ENCODE data around the gene TMEM164. TPM values are rescaled to one million over a fixed set of nuclear protein-coding genes. Genes with fewer than 3 reads are reported as not detected.
"Not testable (repeated sequence)": the region's sequence is repeated elsewhere in the genome, so short reads cannot be mapped to it uniquely, and the experiment has no call there.

Gene TMEM164
- total and polyA plus RNA-seq, 2 donors (not counting 1 experiment from before 2014, with no cell fraction given) = 5.7 to 10.2 TPM

DNA sequence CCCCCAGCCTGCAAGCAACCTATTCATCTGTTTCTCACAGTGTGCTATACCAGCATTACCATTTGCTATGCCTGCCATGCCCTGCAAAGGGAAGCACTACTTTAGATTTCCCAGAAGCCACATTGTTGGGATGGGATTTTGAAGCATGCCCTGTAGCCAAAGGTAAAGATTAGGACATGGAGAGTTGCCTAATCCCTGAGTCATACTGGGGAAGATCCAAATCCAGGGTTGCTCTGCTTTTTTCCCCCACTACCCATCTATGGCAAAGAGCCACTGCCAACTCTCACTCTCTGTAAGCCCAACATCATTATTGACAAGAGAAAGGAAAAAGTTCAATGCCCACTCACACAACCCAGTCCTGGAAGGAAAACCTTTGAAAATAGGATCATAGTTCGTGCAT is 36.7 kb upstream of the TMEM164 start:
- no peak overlapping the region for H3K4me2 ChIP-seq (ENCODE audit: extremely low read depth, insufficient read depth, low read length)
- H4K20me1 ChIP-seq (ENCODE audit: control insufficient read depth, extremely low read depth, insufficient read depth, low read length) = no peaks in the 10 kb centered on the region
- no peak overlapping the region for H3K27ac ChIP-seq (ENCODE audit: insufficient read depth, low read length)
- no peaks in the 10 kb centered on the region for H3K27me3 ChIP-seq (ENCODE audit: control insufficient read depth, insufficient read depth, low read length)
- H3K9ac ChIP-seq (ENCODE audit: insufficient read depth, low read length) = no peak overlapping the region
- no peaks in the 10 kb centered on the region for H3K36me3 ChIP-seq (ENCODE audit: control insufficient read depth, insufficient read depth, low read length)
- H2AFZ ChIP-seq (ENCODE audit: low read length) = no peak overlapping the region
- peak in 1 of 2 donors; percentile 24 for DNase-seq (ENCODE audit: low read depth in 2 of 2)
- no peaks in the 10 kb centered on the region for H3K9me3 ChIP-seq (ENCODE audit: control insufficient read depth, insufficient read depth, low read depth, low read length)
- H3K4me1 ChIP-seq (ENCODE audit: control insufficient read depth, extremely low read depth, insufficient read depth, low read length) = no peaks in the 10 kb centered on the region
- no peak for TF ChIP-seq EZH2 (IDR thresholded peaks at IDR 0.05; ENCODE audit: low read length, missing control alignments)
- TF ChIP-seq, protein P1, sequence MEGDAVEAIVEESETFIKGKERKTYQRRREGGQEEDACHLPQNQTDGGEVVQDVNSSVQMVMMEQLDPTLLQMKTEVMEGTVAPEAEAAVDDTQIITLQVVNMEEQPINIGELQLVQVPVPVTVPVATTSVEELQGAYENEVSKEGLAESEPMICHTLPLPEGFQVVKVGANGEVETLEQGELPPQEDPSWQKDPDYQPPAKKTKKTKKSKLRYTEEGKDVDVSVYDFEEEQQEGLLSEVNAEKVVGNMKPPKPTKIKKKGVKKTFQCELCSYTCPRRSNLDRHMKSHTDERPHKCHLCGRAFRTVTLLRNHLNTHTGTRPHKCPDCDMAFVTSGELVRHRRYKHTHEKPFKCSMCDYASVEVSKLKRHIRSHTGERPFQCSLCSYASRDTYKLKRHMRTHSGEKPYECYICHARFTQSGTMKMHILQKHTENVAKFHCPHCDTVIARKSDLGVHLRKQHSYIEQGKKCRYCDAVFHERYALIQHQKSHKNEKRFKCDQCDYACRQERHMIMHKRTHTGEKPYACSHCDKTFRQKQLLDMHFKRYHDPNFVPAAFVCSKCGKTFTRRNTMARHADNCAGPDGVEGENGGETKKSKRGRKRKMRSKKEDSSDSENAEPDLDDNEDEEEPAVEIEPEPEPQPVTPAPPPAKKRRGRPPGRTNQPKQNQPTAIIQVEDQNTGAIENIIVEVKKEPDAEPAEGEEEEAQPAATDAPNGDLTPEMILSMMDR (conservative IDR thresholded peaks at IDR 0.05 in 1 of 2, IDR thresholded peaks at IDR 0.05 in 1 of 2; ENCODE audit: low read depth in 1 of 2, low read length in 2 of 2) = no peak
- H3K4me3 ChIP-seq (replicated peaks in 1 of 4; ENCODE audit: control extremely low read depth in 1 of 4, insufficient read depth in 1 of 4, low read depth in 3 of 4, low read length in 4 of 4) = no peak overlapping the region
- no peaks in the 10 kb centered on the region for H3K79me2 ChIP-seq (ENCODE audit: control insufficient read depth, insufficient read depth, low read length)

DNA sequence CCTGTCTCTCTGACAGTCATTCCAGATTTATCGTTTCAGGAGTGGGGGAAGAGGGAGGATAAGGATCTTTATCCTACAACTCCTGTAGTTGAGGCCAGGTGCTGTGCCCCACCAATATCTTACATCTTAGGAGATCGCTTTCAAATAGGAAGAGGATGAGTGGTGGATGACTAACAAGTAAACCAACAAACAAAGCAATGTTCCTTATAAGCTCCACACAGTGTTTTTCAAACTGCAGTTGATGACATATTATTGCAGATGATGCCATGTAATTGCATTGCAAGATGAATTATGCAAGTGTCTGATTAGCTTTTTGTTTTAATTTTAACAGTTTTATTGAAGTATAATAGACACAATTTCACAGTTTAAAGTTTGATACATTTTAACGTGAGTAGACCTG is 35.8 kb upstream of the TMEM164 start:
- Histone ChIP-seq H3K9ac (ENCODE audit: insufficient read depth, low read length) (no peak overlapping the region), H3K27me3 (ENCODE audit: control insufficient read depth, insufficient read depth, low read length) (no peaks in the 10 kb centered on the region), H3K36me3 (ENCODE audit: control insufficient read depth, insufficient read depth, low read length) (no peaks in the 10 kb centered on the region), H4K20me1 (ENCODE audit: control insufficient read depth, extremely low read depth, insufficient read depth, low read length) (no peaks in the 10 kb centered on the region), H3K4me1 (ENCODE audit: control insufficient read depth, extremely low read depth, insufficient read depth, low read length) (no peaks in the 10 kb centered on the region), H3K27ac (ENCODE audit: insufficient read depth, low read length) (no peak overlapping the region), H2AFZ (ENCODE audit: low read length) (no peak overlapping the region), H3K4me2 (ENCODE audit: extremely low read depth, insufficient read depth, low read length) (no peak overlapping the region), H3K79me2 (ENCODE audit: control insufficient read depth, insufficient read depth, low read length) (no peaks in the 10 kb centered on the region), H3K4me3 (replicated peaks in 1 of 4; ENCODE audit: control extremely low read depth in 1 of 4, insufficient read depth in 1 of 4, low read depth in 3 of 4, low read length in 4 of 4) (no peak overlapping the region), H3K9me3 (ENCODE audit: control insufficient read depth, insufficient read depth, low read depth, low read length) (no peaks in the 10 kb centered on the region)
- TF ChIP-seq, protein P1 (conservative IDR thresholded peaks at IDR 0.05 in 1 of 2, IDR thresholded peaks at IDR 0.05 in 1 of 2; ENCODE audit: low read depth in 1 of 2, low read length in 2 of 2) = no peak
- TF ChIP-seq EZH2 (IDR thresholded peaks at IDR 0.05; ENCODE audit: low read length, missing control alignments) = no peak
- peak in 1 of 2 donors; percentile 9 for DNase-seq (ENCODE audit: low read depth in 2 of 2)

DNA sequence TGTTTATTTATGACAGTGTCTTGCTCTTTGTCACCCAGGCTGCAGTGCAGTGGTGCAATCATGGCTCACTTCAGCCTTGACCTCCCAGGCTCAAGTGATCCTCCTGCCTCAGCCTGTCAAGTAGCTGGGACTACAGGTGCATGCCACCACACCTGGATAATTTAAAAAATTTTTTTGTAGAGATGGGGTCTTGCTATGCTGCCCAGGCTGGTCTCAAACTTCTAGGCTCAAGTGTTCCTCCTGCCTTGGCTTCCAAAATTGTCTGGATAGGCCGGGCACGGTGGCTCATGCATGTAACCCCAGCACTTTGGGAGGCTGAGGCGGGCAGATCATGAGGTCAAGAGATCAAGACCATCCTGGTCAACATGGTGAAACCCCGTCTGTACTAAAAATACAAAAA is 32.1 kb upstream of the TMEM164 start:
- H3K4me1 ChIP-seq (ENCODE audit: control insufficient read depth, extremely low read depth, insufficient read depth, low read length); H3K79me2 ChIP-seq (ENCODE audit: control insufficient read depth, insufficient read depth, low read length); H3K27ac ChIP-seq (ENCODE audit: insufficient read depth, low read length); H3K36me3 ChIP-seq (ENCODE audit: control insufficient read depth, insufficient read depth, low read length); H3K4me2 ChIP-seq (ENCODE audit: extremely low read depth, insufficient read depth, low read length); H4K20me1 ChIP-seq (ENCODE audit: control insufficient read depth, extremely low read depth, insufficient read depth, low read length); H3K9ac ChIP-seq (ENCODE audit: insufficient read depth, low read length); H3K4me3 ChIP-seq (replicated peaks in 1 of 4; ENCODE audit: control extremely low read depth in 1 of 4, insufficient read depth in 1 of 4, low read depth in 3 of 4, low read length in 4 of 4); H2AFZ ChIP-seq (ENCODE audit: low read length); H3K27me3 ChIP-seq (ENCODE audit: control insufficient read depth, insufficient read depth, low read length); DNase-seq (ENCODE audit: low read depth in 2 of 2); H3K9me3 ChIP-seq (ENCODE audit: control insufficient read depth, insufficient read depth, low read depth, low read length): not testable (repeated sequence)
